Immature natural killer cell (primary cell): ENCODE data around the gene ZNF385A. TPM values are rescaled to one million over a fixed set of nuclear protein-coding genes. Genes with fewer than 3 reads are reported as not detected.

Experiments
- DNase-seq, 3 donors: peaks; one replicate each; pipeline ENCODE4 v3.0.0; 2022; ENCODE audit warnings: mixed read lengths in 1 of 3
- H3K27ac Mint-ChIP-seq, 6 donors: one replicate each; pipeline ENCODE4 v1.8.0; 2020; ENCODE audit warnings: mixed read lengths in 6 of 6, mild to moderate bottlenecking in 5 of 6, inconsistent platforms in 4 of 6, moderate library complexity in 3 of 6
- H3K27me3 Mint-ChIP-seq, 3 donors: one replicate each; pipeline ENCODE4 v1.8.0; 2020 to 2021; ENCODE audit warnings: low read depth in 3 of 3, mild to moderate bottlenecking in 3 of 3, mixed read lengths in 3 of 3, moderate library complexity in 3 of 3, inconsistent platforms in 1 of 3
- H3K36me3 Mint-ChIP-seq, 3 donors: one replicate each; pipeline ENCODE4 v1.8.0; 2020; ENCODE audit warnings: mixed read lengths in 3 of 3, inconsistent platforms in 2 of 3, mild to moderate bottlenecking in 2 of 3
- H3K4me1 Mint-ChIP-seq, 2 donors: one replicate each; pipeline ENCODE4 v1.8.0; 2020; ENCODE audit warnings: inconsistent platforms in 2 of 2, mild to moderate bottlenecking in 2 of 2, mixed read lengths in 2 of 2, moderate library complexity in 1 of 2
- H3K4me3 Mint-ChIP-seq, 5 donors: one replicate each; pipeline ENCODE4 v1.8.0; 2020; ENCODE audit warnings: mild to moderate bottlenecking in 5 of 5, mixed read lengths in 5 of 5, inconsistent platforms in 3 of 5, moderate library complexity in 3 of 5
- H3K9me3 Mint-ChIP-seq, 6 donors: one replicate each; pipeline ENCODE4 v1.8.0; 2020; ENCODE audit warnings: mild to moderate bottlenecking in 6 of 6, mixed read lengths in 6 of 6, inconsistent platforms in 4 of 6, moderate library complexity in 3 of 6
- polyA plus RNA-seq, 3 donors: library from polyadenylated mRNA; unstranded; fragments of 300-500 nt; fragmentation: Illumina TruSeq; gene quantifications; one replicate each; pipeline ENCODE4 v1.2.3, GENCODE V29; 2021

The ZNF385A gene
- polyA plus RNA-seq, 3 donors from 2014 or later = 1.8 to 2.7 (median 2.2) TPM

- Mint-ChIP-seq H3K27ac (no peak overlapping the region), H3K27me3 (peaks cover 0 to 4% (median 3%) of the 10 kb centered on the region in 3 donors), H3K36me3 (peaks cover 0 to 5% (median 0%) of the 10 kb centered on the region in 3 donors), H3K4me1 (peaks cover 7 to 8% of the 10 kb centered on the region in 2 donors), H3K9me3 (no peaks in the 10 kb centered on the region), H3K4me3 (no peak overlapping the region)
- no peak for DNase-seq
These were observed 850 bp upstream of the ZNF385A start for GRCh38 chr12:54385251-54385914.

GRCh38 chr12:54383041-54383609, 1.4 kb downstream of the ZNF385A start:
- H3K27ac Mint-ChIP-seq = no peak overlapping the region
- H3K9me3 Mint-ChIP-seq = no peaks in the 10 kb centered on the region
- no peak for DNase-seq
- H3K36me3 Mint-ChIP-seq = peaks cover 0 to 5% (median 0%) of the 10 kb centered on the region in 3 donors
- peaks cover 0 to 3% of the 10 kb centered on the region in 2 donors for H3K4me1 Mint-ChIP-seq
- peaks cover 0 to 4% (median 0%) of the 10 kb centered on the region in 3 donors for H3K27me3 Mint-ChIP-seq
- no peak overlapping the region for H3K4me3 Mint-ChIP-seq

DNA sequence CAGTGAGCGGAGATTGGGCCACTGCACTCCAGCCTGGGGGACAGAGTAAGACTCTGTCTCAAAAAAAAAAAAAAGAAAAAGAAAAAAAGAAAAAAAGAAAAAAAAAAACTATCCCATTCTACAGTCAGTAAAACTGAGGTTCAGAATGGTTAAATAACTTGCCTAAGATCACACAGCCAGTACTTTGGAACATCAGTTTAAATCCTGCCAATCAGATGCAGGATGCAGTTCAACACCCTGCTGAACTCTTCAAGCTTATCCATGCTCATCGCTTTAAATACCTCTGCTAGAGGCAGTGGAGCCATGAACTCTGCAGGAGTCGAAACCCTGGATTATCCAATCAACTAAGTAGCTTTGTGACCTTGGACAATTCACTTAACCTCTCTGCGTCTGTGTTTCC, 3.4 kb downstream of the ZNF385A start:
- no peaks in the 10 kb centered on the region for H3K9me3 Mint-ChIP-seq
- DNase-seq = no peak
- peaks cover 0 to 2% (median 0%) of the 10 kb centered on the region in 3 donors for H3K27me3 Mint-ChIP-seq
- H3K4me3 Mint-ChIP-seq = no peak overlapping the region
- no peak overlapping the region for H3K27ac Mint-ChIP-seq
- peaks cover 0 to 5% (median 0%) of the 10 kb centered on the region in 3 donors for H3K36me3 Mint-ChIP-seq
- H3K4me1 Mint-ChIP-seq = peaks cover 0 to 3% of the 10 kb centered on the region in 2 donors

GRCh38 chr12:54379398-54380201, 4.9 kb downstream of the ZNF385A start:
- H3K36me3 Mint-ChIP-seq = peaks cover 0 to 5% (median 0%) of the 10 kb centered on the region in 3 donors
- no peak overlapping the region for H3K27ac Mint-ChIP-seq
- H3K9me3 Mint-ChIP-seq = no peaks in the 10 kb centered on the region
- peak; percentile 77 to 81 (median 80) for DNase-seq
- H3K27me3 Mint-ChIP-seq = peaks cover 0 to 2% (median 0%) of the 10 kb centered on the region in 3 donors
- peak overlapping the region in 4 of 5 donors; percentile 56 to 63 (median 58) for H3K4me3 Mint-ChIP-seq
- H3K4me1 Mint-ChIP-seq = peaks cover 0 to 3% of the 10 kb centered on the region in 2 donors

DNA sequence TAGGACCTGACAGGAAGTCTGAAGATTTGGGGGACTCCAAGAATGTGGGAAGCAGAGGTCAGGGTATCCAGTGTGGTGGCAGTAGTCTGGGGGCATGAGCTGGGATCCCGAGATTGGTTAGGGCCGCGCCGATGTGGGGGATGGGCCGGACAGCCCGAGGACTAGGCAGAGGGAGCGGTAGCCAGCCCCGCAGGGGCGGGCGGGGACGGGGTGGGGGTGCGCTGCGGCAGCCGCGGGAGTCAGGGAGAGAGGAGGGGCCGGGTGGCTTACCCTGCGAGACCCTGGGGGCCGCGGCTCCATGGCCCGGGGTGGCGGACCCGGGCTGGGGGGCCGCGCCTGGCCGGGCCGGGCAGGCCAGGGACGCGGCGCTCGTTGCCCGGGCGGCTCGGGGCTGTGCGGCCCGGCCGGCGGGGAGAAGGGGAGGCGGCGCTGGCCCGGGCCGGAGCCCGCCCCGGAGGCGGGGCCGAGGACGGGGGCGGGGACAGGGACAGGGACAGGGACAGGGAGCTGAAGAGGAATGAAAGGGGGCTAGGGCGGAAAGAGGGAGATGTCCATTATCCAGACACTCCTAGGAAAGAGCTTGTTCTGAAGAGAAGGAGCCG, 5.6 kb downstream of the ZNF385A start:
- H3K36me3 Mint-ChIP-seq = peaks cover 0 to 5% (median 0%) of the 10 kb centered on the region in 3 donors
- DNase-seq = no peak
- no peaks in the 10 kb centered on the region for H3K9me3 Mint-ChIP-seq
- peaks cover 0 to 2% (median 0%) of the 10 kb centered on the region in 3 donors for H3K27me3 Mint-ChIP-seq
- peak overlapping the region in 4 of 5 donors; percentile 56 to 63 (median 60) for H3K4me3 Mint-ChIP-seq
- H3K27ac Mint-ChIP-seq = no peak overlapping the region
- H3K4me1 Mint-ChIP-seq = peaks cover 0 to 3% of the 10 kb centered on the region in 2 donors

- H3K27ac Mint-ChIP-seq = no peak overlapping the region
- H3K4me3 Mint-ChIP-seq = no peak overlapping the region
These were observed 6.6 kb downstream of the ZNF385A start for GRCh38 chr12:54377797-54378515.

GRCh38 chr12:54377007-54377406, 7.5 kb downstream of the ZNF385A start:
- H3K27ac Mint-ChIP-seq = no peak overlapping the region
- peaks cover 0 to 3% of the 10 kb centered on the region in 2 donors for H3K4me1 Mint-ChIP-seq
- no peak overlapping the region for H3K4me3 Mint-ChIP-seq
- no peaks in the 10 kb centered on the region for H3K27me3 Mint-ChIP-seq
- DNase-seq = no peak
- peaks cover 0 to 5% (median 0%) of the 10 kb centered on the region in 3 donors for H3K36me3 Mint-ChIP-seq
- no peaks in the 10 kb centered on the region for H3K9me3 Mint-ChIP-seq

More at GRCh38 chr12:54377797-54378515, 6.6 kb downstream of the ZNF385A start:
- no peaks in the 10 kb centered on the region for H3K9me3 Mint-ChIP-seq
- no peaks in the 10 kb centered on the region for H3K27me3 Mint-ChIP-seq
- H3K36me3 Mint-ChIP-seq = peaks cover 0 to 5% (median 0%) of the 10 kb centered on the region in 3 donors
- DNase-seq = no peak
- peaks cover 0 to 3% of the 10 kb centered on the region in 2 donors for H3K4me1 Mint-ChIP-seq

DNA sequence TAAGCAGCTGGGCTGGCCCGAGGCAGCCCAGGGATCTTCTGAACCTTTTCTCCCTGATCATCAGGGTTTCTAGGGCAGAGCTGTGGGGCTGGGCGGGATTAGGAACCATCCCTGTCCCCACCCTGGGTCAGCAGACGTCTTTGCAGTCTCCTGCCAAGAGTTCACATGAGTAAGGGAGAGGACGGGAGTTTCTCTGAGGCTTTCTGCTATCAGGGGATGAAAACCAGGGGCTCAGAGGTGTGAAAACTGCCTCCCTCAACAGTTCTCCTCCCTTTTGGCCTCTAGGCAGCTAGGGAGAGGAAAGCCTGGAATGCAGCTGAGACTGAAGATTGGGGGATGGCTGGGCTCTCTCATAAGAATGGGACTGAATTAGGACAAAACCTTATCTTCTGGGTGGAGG, 7.9 kb downstream of the ZNF385A start:
- Mint-ChIP-seq H3K9me3 (no peaks in the 10 kb centered on the region), H3K4me1 (peaks cover 0 to 3% of the 10 kb centered on the region in 2 donors), H3K36me3 (peaks cover 0 to 4% (median 0%) of the 10 kb centered on the region in 3 donors), H3K27me3 (no peaks in the 10 kb centered on the region), H3K27ac (no peak overlapping the region), H3K4me3 (no peak overlapping the region)
- no peak for DNase-seq

- H3K27ac Mint-ChIP-seq = peak overlapping the region in 2 of 6 donors; percentile 12 to 19
- H3K4me1 Mint-ChIP-seq = peaks cover 0 to 3% of the 10 kb centered on the region in 2 donors
- H3K36me3 Mint-ChIP-seq = no peaks in the 10 kb centered on the region
- H3K9me3 Mint-ChIP-seq = no peaks in the 10 kb centered on the region
- no peak for DNase-seq
- H3K4me3 Mint-ChIP-seq = no peak overlapping the region
- H3K27me3 Mint-ChIP-seq = no peaks in the 10 kb centered on the region
These were observed 9.3 kb downstream of the ZNF385A start for GRCh38 chr12:54375259-54375579.

GRCh38 chr12:54374562-54375258, 9.8 kb downstream of the ZNF385A start:
- Mint-ChIP-seq H3K4me3 (no peak overlapping the region), H3K27ac (no peak overlapping the region), H3K27me3 (no peaks in the 10 kb centered on the region), H3K36me3 (no peaks in the 10 kb centered on the region), H3K4me1 (peaks cover 0 to 3% of the 10 kb centered on the region in 2 donors), H3K9me3 (no peaks in the 10 kb centered on the region)
- DNase-seq = no peak

DNA sequence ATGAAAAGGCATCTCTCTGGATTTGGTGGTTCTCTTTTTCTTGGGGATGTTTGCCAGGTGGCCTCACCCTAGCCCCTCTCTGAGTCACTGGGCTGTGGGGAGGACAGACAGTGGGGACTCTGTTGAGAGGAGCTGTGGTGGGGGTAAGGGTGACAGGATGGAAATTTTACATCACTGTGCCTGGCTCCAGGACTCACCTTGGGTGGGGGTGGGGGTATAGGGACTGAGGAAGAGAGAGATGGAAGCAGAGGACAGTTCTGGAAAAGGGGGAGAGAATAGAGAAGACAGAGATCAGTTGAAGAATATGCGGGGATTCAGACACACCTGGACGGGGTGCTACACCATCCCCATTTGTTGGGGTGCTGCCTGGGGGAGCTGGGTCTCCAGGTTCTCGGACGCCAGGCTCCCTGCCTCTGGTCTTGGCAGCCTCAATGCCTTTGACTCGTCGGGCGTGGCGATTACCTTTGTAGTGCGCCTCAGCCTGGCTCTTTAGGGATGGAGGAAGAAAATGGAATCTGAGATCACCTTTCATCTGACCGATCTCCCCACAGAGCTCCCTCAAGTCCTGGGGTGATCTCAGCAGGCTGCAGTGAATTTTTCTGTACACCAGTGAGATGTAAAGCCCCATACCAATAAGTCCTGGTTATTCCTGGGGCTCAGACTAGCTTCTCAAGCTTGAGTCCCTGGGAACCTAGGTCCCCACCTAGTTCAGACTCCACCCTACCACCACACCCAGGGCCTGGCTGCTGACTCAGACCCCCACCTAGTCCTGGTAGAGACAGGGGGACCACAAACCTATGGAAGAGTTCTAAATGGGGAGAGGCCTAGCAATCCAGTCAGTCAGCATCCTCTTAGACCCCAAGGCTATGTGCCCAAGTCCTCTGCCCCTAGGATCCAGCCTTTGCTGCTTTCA, 10.6 kb downstream of the ZNF385A start:
- no peaks in the 10 kb centered on the region for H3K36me3 Mint-ChIP-seq
- no peak for DNase-seq
- peaks cover 5 to 6% of the 10 kb centered on the region in 2 donors for H3K4me1 Mint-ChIP-seq
- H3K27me3 Mint-ChIP-seq = peaks cover 0 to 3% (median 0%) of the 10 kb centered on the region in 3 donors
- H3K27ac Mint-ChIP-seq = no peak overlapping the region
- H3K4me3 Mint-ChIP-seq = no peak overlapping the region
- no peaks in the 10 kb centered on the region for H3K9me3 Mint-ChIP-seq
